ENCODE data around the gene DCDC1. TPM values are rescaled to one million over a fixed set of nuclear protein-coding genes. Genes with fewer than 3 reads are reported as not detected.

Gene DCDC1
- polyA plus RNA-seq, 4 donors: 0.87 TPM; not detected in 3

GRCh38 chr11:31150841-31151240, 218.7 kb downstream of the DCDC1 start:
- no peaks in the 10 kb centered on the region for H3K27me3 ChIP-seq (ENCODE audit: control insufficient read depth in 3 of 3, insufficient read depth in 3 of 3, low read length in 3 of 3)
- no peak overlapping the region for H3K4me3 ChIP-seq (ENCODE audit: low read depth in 1 of 3, low read length in 3 of 3)
- WGBS, 3 donors: 76 to 88% (median 80%) methylated on average over 3 of the region's 3 CpGs
- no peaks in the 10 kb centered on the region for H3K36me3 ChIP-seq (ENCODE audit: control insufficient read depth in 3 of 3, insufficient read depth in 2 of 3, low read depth in 1 of 3, low read length in 3 of 3)
- FAIRE-seq: no peak
- H3K9me3 ChIP-seq (ENCODE audit: control insufficient read depth in 2 of 2, insufficient read depth in 1 of 2, low read depth in 1 of 2, low read length in 1 of 2): no peaks in the 10 kb centered on the region
- no peak for DNase-seq
- no peak overlapping the region for H3K27ac ChIP-seq (ENCODE audit: low read depth in 1 of 3, low read length in 2 of 3)
- no peaks in the 10 kb centered on the region for H3K4me1 ChIP-seq (ENCODE audit: control insufficient read depth in 3 of 3, insufficient read depth in 2 of 3, low read depth in 1 of 3, low read length in 2 of 3)

GRCh38 chr11:31150011-31150410, 219.5 kb downstream of the DCDC1 start:
- H3K27me3 ChIP-seq (ENCODE audit: control insufficient read depth in 3 of 3, insufficient read depth in 3 of 3, low read length in 3 of 3): no peaks in the 10 kb centered on the region
- no peak overlapping the region for H3K4me3 ChIP-seq (ENCODE audit: low read depth in 1 of 3, low read length in 3 of 3)
- FAIRE-seq (no peak), DNase-seq (no peak)
- H3K4me1 ChIP-seq (ENCODE audit: control insufficient read depth in 3 of 3, insufficient read depth in 2 of 3, low read depth in 1 of 3, low read length in 2 of 3): no peaks in the 10 kb centered on the region
- 73 to 84% (median 81%) methylated on average over 2 of the region's 2 CpGs for WGBS, 3 donors
- H3K9me3 ChIP-seq (ENCODE audit: control insufficient read depth in 2 of 2, insufficient read depth in 1 of 2, low read depth in 1 of 2, low read length in 1 of 2): no peaks in the 10 kb centered on the region
- H3K36me3 ChIP-seq (ENCODE audit: control insufficient read depth in 3 of 3, insufficient read depth in 2 of 3, low read depth in 1 of 3, low read length in 3 of 3): no peaks in the 10 kb centered on the region
- no peak overlapping the region for H3K27ac ChIP-seq (ENCODE audit: low read depth in 1 of 3, low read length in 2 of 3)

- DNase-seq: no peak
- no peak for FAIRE-seq
- H3K36me3 ChIP-seq (ENCODE audit: control insufficient read depth in 3 of 3, insufficient read depth in 2 of 3, low read depth in 1 of 3, low read length in 3 of 3): no peaks in the 10 kb centered on the region
- WGBS, 3 donors: 28 to 48% (median 31%) methylated on average over 6 of the region's 6 CpGs
- no peak overlapping the region for H3K27ac ChIP-seq (ENCODE audit: low read depth in 1 of 3, low read length in 2 of 3)
- no peaks in the 10 kb centered on the region for H3K4me1 ChIP-seq (ENCODE audit: control insufficient read depth in 3 of 3, insufficient read depth in 2 of 3, low read depth in 1 of 3, low read length in 2 of 3)
- no peaks in the 10 kb centered on the region for H3K9me3 ChIP-seq (ENCODE audit: control insufficient read depth in 2 of 2, insufficient read depth in 1 of 2, low read depth in 1 of 2, low read length in 1 of 2)
- H3K27me3 ChIP-seq (ENCODE audit: control insufficient read depth in 3 of 3, insufficient read depth in 3 of 3, low read length in 3 of 3): no peaks in the 10 kb centered on the region
- no peak overlapping the region for H3K4me3 ChIP-seq (ENCODE audit: low read depth in 1 of 3, low read length in 3 of 3)
These were observed 227.8 kb downstream of the DCDC1 start for GRCh38 chr11:31141789-31142188.

- Histone ChIP-seq H3K27ac (ENCODE audit: low read depth in 1 of 3, low read length in 2 of 3) (no peak overlapping the region), H3K36me3 (ENCODE audit: control insufficient read depth in 3 of 3, insufficient read depth in 2 of 3, low read depth in 1 of 3, low read length in 3 of 3) (no peaks in the 10 kb centered on the region), H3K27me3 (ENCODE audit: control insufficient read depth in 3 of 3, insufficient read depth in 3 of 3, low read length in 3 of 3) (no peaks in the 10 kb centered on the region), H3K9me3 (ENCODE audit: control insufficient read depth in 2 of 2, insufficient read depth in 1 of 2, low read depth in 1 of 2, low read length in 1 of 2) (no peaks in the 10 kb centered on the region), H3K4me1 (ENCODE audit: control insufficient read depth in 3 of 3, insufficient read depth in 2 of 3, low read depth in 1 of 3, low read length in 2 of 3) (no peaks in the 10 kb centered on the region), H3K4me3 (ENCODE audit: low read depth in 1 of 3, low read length in 3 of 3) (no peak overlapping the region)
- no peak for DNase-seq
- WGBS, 3 donors: 48 to 59% (median 54%) methylated on average over 4 of the region's 4 CpGs
- no peak for FAIRE-seq
These were observed 230.1 kb downstream of the DCDC1 start for GRCh38 chr11:31139479-31139878.

DNA sequence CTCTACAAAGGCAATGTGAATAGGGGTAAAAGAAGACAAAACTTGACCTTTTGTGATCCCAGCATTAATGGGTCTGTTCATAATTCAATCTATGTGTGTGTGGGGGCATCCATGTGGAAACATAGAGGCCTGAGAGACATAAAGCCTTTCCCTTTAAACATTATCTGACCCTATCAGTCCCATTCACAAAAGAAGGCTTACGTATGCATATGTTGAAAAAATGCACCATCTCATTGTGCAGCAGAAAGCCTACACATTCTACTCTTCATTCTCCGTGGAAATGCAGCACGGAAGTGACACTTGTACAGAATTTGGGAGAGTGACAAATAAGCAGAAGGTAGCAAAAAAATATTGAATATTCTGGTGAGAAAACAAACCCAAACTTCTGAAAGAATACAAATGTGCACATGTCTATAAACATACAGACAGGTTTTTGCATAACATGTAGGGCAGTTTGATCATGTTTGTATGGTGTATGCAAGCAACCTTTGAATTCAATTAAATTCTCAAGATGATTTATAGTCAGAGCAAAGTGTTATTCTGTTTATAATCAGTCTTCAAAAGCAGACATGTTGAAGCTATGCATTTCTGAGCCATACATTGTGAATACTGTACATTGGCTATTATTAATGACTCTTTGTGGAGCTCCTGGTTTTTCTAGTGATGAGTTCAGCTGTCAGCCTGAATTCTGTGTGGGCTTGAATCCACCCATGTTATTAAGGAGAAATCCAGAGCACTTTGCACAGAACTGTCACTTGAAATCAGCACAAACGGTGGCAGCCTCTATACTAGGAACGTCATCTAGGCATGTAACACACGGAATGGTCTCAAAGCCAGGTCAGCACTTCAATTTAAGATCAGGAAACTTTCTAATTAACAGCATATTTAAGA, 236.8 kb downstream of the DCDC1 start:
- no peaks in the 10 kb centered on the region for H3K9me3 ChIP-seq (ENCODE audit: control insufficient read depth in 2 of 2, insufficient read depth in 1 of 2, low read depth in 1 of 2, low read length in 1 of 2)
- no peaks in the 10 kb centered on the region for H3K36me3 ChIP-seq (ENCODE audit: control insufficient read depth in 3 of 3, insufficient read depth in 2 of 3, low read depth in 1 of 3, low read length in 3 of 3)
- no peaks in the 10 kb centered on the region for H3K27me3 ChIP-seq (ENCODE audit: control insufficient read depth in 3 of 3, insufficient read depth in 3 of 3, low read length in 3 of 3)
- H3K27ac ChIP-seq (ENCODE audit: low read depth in 1 of 3, low read length in 2 of 3): no peak overlapping the region
- FAIRE-seq: no peak
- no peaks in the 10 kb centered on the region for H3K4me1 ChIP-seq (ENCODE audit: control insufficient read depth in 3 of 3, insufficient read depth in 2 of 3, low read depth in 1 of 3, low read length in 2 of 3)
- DNase-seq: no peak
- no peak overlapping the region for H3K4me3 ChIP-seq (ENCODE audit: low read depth in 1 of 3, low read length in 3 of 3)
- WGBS, 3 donors: 62 to 75% (median 71%) methylated on average over 6 of the region's 6 CpGs

DNA sequence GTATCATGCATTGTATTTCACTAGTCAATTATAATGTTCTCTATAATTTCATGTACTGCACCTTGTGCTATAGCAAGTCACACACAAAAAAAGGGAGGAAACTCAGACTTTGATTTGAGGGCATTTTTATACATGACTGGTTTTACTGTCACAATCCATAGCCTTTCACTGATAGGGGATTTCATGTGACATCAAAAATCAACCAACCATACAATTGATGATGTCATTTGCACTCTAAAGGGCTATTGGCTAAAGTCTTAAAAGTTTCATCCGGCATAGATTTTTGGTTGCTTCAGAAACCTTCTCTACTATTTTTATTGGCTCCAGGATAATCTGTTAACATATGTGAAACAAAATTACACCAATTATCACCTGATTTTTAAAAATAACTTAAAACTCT, 237.8 kb downstream of the DCDC1 start:
- Histone ChIP-seq H3K36me3 (ENCODE audit: control insufficient read depth in 3 of 3, insufficient read depth in 2 of 3, low read depth in 1 of 3, low read length in 3 of 3) (no peaks in the 10 kb centered on the region), H3K4me1 (ENCODE audit: control insufficient read depth in 3 of 3, insufficient read depth in 2 of 3, low read depth in 1 of 3, low read length in 2 of 3) (no peaks in the 10 kb centered on the region), H3K27me3 (ENCODE audit: control insufficient read depth in 3 of 3, insufficient read depth in 3 of 3, low read length in 3 of 3) (no peaks in the 10 kb centered on the region), H3K4me3 (ENCODE audit: low read depth in 1 of 3, low read length in 3 of 3) (no peak overlapping the region), H3K9me3 (ENCODE audit: control insufficient read depth in 2 of 2, insufficient read depth in 1 of 2, low read depth in 1 of 2, low read length in 1 of 2) (no peaks in the 10 kb centered on the region), H3K27ac (ENCODE audit: low read depth in 1 of 3, low read length in 2 of 3) (no peak overlapping the region)
- 46 to 60% (median 49%) methylated on average over 1 of the region's 1 CpG for WGBS, 3 donors
- FAIRE-seq (no peak), DNase-seq (no peak)

GRCh38 chr11:31127290-31127689, 242.2 kb downstream of the DCDC1 start:
- Histone ChIP-seq H3K4me3 (ENCODE audit: low read depth in 1 of 3, low read length in 3 of 3) (no peak overlapping the region), H3K9me3 (ENCODE audit: control insufficient read depth in 2 of 2, insufficient read depth in 1 of 2, low read depth in 1 of 2, low read length in 1 of 2) (no peaks in the 10 kb centered on the region), H3K4me1 (ENCODE audit: control insufficient read depth in 3 of 3, insufficient read depth in 2 of 3, low read depth in 1 of 3, low read length in 2 of 3) (no peaks in the 10 kb centered on the region), H3K27ac (ENCODE audit: low read depth in 1 of 3, low read length in 2 of 3) (no peak overlapping the region), H3K27me3 (ENCODE audit: control insufficient read depth in 3 of 3, insufficient read depth in 3 of 3, low read length in 3 of 3) (no peaks in the 10 kb centered on the region), H3K36me3 (ENCODE audit: control insufficient read depth in 3 of 3, insufficient read depth in 2 of 3, low read depth in 1 of 3, low read length in 3 of 3) (no peaks in the 10 kb centered on the region)
- no peak for DNase-seq
- no peak for FAIRE-seq
- WGBS, 3 donors: 36 to 50% (median 47%) methylated on average over 3 of the region's 3 CpGs

DNA sequence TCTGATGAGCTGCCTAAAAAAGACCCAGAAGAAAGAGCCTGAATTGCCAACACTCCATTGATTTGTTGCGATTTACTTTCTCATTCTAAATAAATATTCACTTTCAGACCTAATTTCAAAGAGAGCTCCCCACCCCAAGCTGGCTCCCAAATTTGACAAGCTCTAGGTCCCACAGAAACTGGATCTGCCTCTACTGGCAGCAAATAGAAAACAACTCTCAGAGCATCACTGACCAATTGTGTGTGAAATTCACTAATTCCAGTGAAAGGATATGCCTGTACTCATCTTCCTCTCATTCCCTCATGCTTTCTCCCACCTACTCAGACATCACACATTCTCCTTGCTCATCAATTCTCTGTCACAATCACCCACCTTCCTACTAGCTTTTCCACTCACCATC, 249.1 kb downstream of the DCDC1 start:
- Histone ChIP-seq H3K4me1 (ENCODE audit: control insufficient read depth in 3 of 3, insufficient read depth in 2 of 3, low read depth in 1 of 3, low read length in 2 of 3) (no peaks in the 10 kb centered on the region), H3K36me3 (ENCODE audit: control insufficient read depth in 3 of 3, insufficient read depth in 2 of 3, low read depth in 1 of 3, low read length in 3 of 3) (no peaks in the 10 kb centered on the region), H3K4me3 (ENCODE audit: low read depth in 1 of 3, low read length in 3 of 3) (no peak overlapping the region), H3K9me3 (ENCODE audit: control insufficient read depth in 2 of 2, insufficient read depth in 1 of 2, low read depth in 1 of 2, low read length in 1 of 2) (no peaks in the 10 kb centered on the region), H3K27me3 (ENCODE audit: control insufficient read depth in 3 of 3, insufficient read depth in 3 of 3, low read length in 3 of 3) (no peaks in the 10 kb centered on the region), H3K27ac (ENCODE audit: low read depth in 1 of 3, low read length in 2 of 3) (no peak overlapping the region)
- WGBS, 3 donors: 83 to 97% (median 88%) methylated on average over 1 of the region's 1 CpG
- DNase-seq: no peak
- no peak for FAIRE-seq

- Histone ChIP-seq H3K27ac (ENCODE audit: low read depth in 1 of 3, low read length in 2 of 3) (no peak overlapping the region), H3K36me3 (ENCODE audit: control insufficient read depth in 3 of 3, insufficient read depth in 2 of 3, low read depth in 1 of 3, low read length in 3 of 3) (no peaks in the 10 kb centered on the region), H3K4me1 (ENCODE audit: control insufficient read depth in 3 of 3, insufficient read depth in 2 of 3, low read depth in 1 of 3, low read length in 2 of 3) (no peaks in the 10 kb centered on the region), H3K27me3 (ENCODE audit: control insufficient read depth in 3 of 3, insufficient read depth in 3 of 3, low read length in 3 of 3) (no peaks in the 10 kb centered on the region), H3K4me3 (ENCODE audit: low read depth in 1 of 3, low read length in 3 of 3) (no peak overlapping the region), H3K9me3 (ENCODE audit: control insufficient read depth in 2 of 2, insufficient read depth in 1 of 2, low read depth in 1 of 2, low read length in 1 of 2) (no peaks in the 10 kb centered on the region)
- DNase-seq (no peak), FAIRE-seq (no peak)
- WGBS, 3 donors: 79 to 83% (median 81%) methylated on average over 6 of the region's 6 CpGs
These were observed 251.0 kb downstream of the DCDC1 start for GRCh38 chr11:31118566-31118965.
